SHP77 (cell line): ENCODE measurements around the gene USF3.
"Not testable (repeated sequence)": the region's sequence is repeated elsewhere in the genome, so short reads cannot be mapped to it uniquely, and the experiment has no call there.

Experiments
- DNase-seq, 2 experiments: peaks; one replicate each; lab custom pipeline; 2025; lab: John Stamatoyannopoulos, UW

USF3 gene

DNA sequence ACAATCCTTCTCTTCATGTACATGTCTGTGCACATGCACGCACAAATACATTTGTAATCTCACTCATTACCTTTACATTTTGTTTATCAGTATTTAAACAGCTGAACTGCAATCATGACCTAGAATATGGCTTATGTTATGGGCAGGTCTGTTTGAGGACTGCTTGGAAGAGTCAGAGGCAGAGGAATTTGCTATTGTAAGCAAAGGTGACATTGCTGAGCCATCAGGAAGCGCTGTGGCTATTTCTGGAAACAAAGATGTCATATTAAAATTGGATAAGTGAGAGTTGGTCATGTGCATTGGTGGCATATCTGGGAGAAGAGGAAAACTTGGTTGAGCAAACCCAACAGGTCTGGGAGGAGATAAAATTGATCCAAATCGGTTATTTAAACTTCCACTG, 41.6 kb downstream of the USF3 start:
- DNase-seq, result no peak

DNA sequence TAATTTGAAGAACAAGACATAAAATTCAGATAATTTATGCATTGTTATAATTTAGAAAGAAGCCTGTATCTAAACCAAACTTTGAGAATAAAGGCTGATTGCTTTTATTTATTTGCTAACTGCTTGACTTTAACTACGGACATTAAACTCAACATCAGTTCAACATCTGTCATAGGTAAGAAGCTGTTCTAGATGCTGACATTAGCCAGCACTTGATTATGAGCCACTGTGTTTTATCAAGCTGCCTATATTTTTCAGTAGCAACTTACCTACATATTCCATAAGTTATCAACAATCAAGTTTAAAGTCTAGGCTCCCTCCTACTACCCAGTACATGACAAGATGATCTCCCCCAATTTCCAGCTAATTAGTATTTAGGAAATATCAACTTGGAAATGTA, 42.1 kb downstream of the USF3 start:
- no peak for DNase-seq

- no peak for DNase-seq
These were observed 47.1 kb downstream of the USF3 start for GRCh38 chr3:113649174-113649845.

DNA sequence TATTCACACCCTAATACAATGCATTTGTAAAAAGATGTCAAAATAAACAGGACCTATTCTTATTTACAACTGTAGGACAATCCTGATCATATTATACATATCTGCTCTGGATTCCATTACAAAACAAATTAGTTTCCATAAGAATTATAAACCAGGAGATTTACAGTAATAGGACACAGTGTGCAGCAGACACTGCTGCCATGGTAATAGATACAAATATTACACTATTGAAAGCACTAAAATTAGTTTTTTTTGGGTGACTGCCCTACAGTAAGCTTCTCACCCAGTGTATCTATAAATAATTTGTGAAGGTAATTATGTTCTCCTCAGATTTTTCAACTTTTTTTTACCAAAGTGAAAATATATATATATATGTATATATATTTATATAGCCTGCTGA, 47.9 kb downstream of the USF3 start:
- no peak for DNase-seq

DNA sequence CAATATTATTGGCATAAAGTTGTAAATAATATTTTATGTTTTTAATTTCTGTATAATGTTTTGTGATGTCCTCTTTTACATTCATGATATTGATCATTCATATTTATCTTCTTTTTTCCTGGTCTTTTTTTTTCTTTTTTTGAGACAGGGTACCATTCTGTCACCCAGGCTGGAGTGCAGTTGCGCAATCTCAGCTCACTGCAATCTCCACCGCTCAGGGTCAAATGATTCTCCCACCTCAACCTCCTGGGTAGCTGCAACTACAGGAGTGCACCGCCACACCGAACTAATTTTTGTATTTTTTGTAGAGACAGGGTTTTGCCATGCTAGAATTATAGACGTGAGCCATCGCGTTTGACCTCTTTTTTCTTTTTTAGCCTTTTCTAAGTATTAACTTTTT, 52.9 kb downstream of the USF3 start:
- DNase-seq, result no peak

DNA sequence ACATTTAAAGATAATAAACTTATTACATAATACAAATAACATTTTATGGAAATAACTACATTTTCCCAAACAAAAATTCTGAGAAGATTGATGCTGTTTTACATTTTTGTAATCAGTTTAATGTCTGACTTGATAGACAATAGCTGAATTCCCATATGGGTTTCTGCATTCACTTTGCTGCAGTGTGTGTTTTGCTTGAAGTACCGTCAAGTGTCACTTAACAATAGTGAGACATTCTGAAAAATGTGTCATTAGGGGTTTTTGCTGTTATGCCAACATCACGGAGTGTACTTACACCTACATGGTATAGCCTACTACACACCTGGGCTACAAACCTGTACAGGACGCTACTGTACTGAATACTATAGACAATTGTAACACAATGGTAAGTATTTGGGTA, 57.5 kb downstream of the USF3 start:
- DNase-seq, result no peak

- no peak for DNase-seq
These were observed 58.7 kb downstream of the USF3 start for GRCh38 chr3:113637756-113638155.

DNA sequence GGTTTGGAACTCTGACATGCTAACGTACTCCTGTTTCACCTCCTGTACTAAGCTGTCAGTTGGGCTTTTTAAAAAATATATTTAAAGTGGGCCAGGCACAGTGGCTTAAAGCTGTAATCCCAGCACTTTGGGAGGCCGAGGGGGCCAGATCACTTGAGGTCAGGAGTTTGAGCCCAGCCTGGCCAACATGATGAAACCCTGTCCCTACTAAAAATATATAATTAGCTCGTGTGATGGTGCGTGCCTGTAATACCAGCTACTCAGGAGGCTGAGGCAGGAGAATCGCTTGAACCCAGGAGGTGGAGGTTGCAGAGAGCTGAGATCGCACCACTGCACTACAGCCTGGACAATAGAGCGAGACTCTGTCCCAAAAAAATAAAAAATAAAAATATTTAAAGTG, 60.4 kb downstream of the USF3 start:
- DNase-seq, result not testable (repeated sequence)

GRCh38 chr3:113634782-113635474, 61.5 kb downstream of the USF3 start:
- no peak for DNase-seq

GRCh38 chr3:113631573-113631972, 64.9 kb downstream of the USF3 start:
- no peak for DNase-seq

DNA sequence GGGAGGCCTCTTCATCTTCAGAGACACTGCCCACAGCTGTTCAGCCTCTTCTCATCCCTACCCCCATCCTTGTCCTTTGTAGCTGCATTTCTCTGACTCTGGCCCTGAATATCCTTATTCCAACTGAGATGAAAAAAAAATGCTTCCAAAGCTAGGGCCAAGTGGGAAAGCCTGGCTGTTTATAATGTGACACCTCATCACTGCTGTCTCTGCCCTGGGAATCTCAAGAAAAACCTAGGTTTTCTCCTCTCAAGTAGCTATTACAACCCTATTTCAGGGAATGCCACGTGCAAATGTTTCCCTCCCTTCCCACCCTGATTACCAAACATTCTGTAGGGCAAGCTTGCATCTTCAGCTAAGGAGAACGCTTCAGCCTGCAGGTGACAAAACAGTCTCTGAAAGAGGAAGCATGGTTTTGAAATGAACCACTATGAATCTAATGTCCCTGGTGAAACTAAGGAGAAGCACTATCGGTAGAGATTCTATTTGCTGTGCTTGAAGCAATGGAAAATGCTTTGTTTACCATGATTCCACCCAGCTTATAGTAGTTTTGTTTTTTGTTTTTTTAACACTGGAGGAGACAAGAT, 65.4 kb downstream of the USF3 start:
- no peak for DNase-seq

DNA sequence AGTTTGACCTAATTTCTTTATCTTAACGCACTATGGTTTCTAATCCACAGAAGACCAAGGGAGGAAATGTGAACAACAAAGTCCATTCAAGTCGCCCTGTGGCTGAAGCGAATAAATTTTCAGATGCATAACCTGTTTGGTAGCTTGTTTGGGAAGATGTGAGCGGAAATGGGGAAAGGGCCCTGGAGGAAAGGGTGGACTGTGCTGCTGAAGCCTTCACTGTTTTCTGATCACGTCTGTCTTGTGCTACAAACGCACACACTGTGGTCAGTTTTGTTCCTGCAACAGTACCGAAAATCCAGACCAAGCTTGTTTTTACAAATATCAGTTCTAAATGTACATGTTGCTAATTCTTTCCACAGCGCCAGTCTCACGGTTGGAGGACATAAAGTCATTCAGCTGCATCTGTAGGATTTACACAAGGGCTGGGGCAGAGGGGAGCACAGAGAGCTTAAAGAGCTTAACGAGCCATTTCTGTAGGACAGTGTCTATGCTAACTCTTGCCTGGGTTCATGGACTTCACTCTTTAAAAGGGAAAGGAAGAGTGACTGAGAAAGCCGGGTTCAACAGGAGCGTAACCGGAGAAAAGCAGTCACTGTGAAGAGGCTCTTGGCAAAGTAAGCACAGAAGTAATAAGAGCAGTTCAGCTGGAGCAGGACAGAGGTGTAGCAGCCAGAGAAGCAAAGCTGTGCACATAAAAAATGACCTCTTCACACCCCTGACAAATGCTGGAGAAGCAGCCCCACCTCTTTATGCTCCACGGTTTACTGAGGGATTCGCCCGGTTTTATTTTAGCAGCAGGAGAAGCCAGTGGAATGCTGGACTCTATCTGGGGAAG, 66.6 kb downstream of the USF3 start:
- DNase-seq, result no peak

GRCh38 chr3:113628788-113629187, 67.7 kb downstream of the USF3 start:
- no peak for DNase-seq

DNA sequence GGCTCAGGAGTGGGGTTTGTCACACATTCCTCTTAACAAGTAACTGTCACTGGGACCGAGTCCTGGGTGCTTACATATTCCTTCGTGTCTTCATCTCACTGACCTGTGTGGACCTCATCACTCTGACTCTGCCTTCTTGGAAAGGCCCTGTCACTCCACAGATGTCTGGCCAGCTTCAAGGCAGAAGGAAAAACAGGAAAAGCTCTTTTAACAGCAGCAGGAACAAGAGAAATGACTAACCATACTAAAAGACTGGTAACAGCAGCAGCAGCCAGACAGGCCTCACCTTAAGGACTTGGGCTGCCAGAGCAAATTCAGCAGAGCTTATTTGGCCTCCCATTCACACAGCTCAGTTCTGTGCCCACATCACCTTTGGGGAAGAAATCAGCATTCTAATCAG, 68.1 kb downstream of the USF3 start:
- no peak for DNase-seq

DNA sequence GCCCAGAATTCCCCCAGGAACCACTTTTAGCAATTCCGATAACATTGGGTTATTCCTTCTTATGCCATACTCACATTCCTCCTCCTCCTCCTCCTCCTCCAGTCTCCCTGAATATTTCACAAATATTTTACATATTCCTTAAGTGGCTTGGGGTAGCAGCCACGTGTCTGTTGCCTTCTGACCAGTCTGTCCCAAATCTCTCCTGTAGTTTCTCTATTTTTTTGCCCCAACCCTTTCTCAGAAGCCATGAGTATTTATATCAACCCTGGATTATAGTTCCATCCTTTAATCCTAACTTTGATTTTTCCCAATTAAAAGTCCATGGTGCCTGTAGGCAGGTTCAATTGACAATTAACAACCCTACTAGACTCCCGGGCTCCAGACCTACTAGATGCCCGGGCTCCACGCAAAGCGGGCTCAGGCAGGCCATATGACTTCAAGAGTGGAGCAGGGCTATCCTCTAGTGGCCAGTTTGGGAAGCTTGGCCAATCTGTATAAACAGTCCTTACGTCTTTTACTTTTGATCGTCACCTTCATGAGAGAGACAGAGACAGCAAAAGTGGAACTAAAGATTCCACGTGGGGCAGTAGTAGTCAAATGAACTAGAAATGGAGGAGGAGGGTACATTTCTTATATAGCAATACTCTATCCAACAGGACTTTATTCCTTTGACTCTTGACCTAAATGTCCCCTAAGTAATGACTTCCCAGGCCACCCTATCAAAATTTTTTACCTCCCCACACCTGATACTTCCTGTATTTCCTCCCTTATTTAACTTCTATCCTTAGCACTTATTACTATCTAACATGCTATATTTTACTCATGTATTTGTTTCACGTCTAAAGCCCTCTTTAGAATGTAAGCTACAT, 69.7 kb downstream of the USF3 start:
- DNase-seq, result peak; percentile 40 to 71

GRCh38 chr3:113625834-113626233, 70.6 kb downstream of the USF3 start:
- DNase-seq, result no peak

DNA sequence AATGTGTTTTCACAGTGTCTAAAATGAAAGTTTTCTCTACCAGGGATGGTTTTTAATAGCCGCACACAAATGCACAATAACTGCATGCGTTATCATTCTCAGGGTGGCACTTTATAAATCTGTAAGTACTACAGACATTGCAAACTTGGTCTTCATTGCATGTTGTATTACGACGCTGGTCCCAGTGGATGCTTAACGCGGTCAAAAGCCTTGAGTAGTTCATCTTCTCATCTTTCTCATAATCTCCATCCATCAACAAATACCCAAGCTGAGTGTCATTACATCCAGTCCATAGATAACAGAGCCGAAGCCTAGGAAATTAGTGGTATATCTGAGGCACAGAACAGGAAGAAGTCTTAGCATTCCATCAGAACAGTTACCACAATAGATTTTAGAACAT, 72.6 kb downstream of the USF3 start:
- no peak for DNase-seq

DNA sequence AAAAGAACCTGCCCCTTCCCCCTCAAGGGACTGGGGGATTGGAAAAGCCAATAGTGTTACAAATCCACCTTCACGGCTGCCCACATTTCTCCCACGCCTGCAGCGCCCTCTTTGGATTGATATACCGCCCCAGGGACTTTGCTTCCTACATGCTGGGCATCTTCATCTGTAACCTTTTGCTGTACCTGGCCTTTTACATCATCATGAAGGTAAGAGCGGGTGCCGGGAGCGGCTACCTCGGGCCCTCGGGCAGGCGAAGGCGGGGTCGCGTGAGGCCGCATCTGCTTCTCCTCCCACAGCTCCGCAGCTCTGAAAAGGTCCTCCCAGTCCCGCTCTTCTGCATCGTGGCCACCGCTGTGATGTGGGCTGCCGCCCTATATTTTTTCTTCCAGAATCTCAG, 73.1 kb downstream of the USF3 start:
- DNase-seq, result peak; percentile 10 to 11

GRCh38 chr3:113620091-113620490, 76.4 kb downstream of the USF3 start:
- DNase-seq, result no peak

DNA sequence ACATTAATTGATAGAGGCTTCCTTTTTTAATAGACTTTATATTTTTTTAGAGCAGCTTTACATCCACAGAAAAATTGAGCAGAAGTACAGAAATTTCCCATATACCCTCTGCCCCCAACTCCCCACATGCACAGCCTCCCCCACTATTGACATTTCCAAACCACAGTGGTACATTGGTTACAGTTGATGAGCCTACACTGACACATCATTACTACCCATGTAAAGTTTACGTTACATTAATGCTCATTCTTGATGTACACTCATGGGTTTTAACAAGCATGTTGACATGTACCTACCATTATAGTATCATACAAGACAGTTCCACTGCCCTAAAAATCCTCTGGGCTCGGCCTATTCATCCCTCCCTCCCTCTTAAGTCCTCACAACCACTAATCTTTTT, 78.7 kb downstream of the USF3 start:
- DNase-seq, result no peak

DNA sequence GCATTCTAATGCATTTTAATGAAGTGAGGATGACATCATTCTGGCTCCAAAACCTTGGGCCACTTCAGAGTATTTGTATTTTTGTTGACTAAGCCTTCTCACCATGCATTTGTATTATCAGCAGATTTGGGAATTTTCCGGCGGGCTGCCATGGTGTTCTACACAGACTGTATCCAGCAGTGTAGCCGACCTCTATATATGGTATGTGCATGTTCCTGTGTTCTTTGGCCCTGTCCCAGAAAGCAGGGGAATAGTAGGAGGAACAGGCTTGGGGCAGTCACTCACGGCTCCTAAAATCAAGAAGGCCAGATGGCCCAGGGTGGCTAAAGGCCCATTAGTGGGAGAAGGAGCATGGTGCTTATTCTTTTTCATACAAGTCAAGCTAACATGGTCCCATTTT, 80.5 kb downstream of the USF3 start:
- DNase-seq, result no peak

- no peak for DNase-seq
These were observed 82.0 kb downstream of the USF3 start for GRCh38 chr3:113614402-113614801.
